NB4 (cell line): Measurements from ENCODE around the gene LRMDA.

ENCODE experiments used
- CTCF ChIP-seq: IDR thresholded peaks from one replicate; pipeline ENCODE4 v1.5.1; 2012; ENCODE audit warnings: low read depth, low read length
- MAX ChIP-seq: IDR thresholded peaks from 2 replicates; pipeline ENCODE4 v1.6.1; 2011; ENCODE audit warnings: low read depth, low read length
- POLR2A ChIP-seq: IDR thresholded peaks from 2 replicates; pipeline ENCODE4 v1.6.1; 2011; ENCODE audit warnings: mild to moderate bottlenecking; ENCODE audit not compliant: insufficient read length; ENCODE audit errors: extremely low read depth

GRCh38 chr10:76080451-76080850 lies 649.0 kb downstream of the LRMDA start:
- TF ChIP-seq CTCF: no peak
- no peak for TF ChIP-seq MAX
- no peak for TF ChIP-seq POLR2A
